SK-N-SH treated with all-trans-retinoic acid at 6 μM for 48 hours (cell line): ENCODE data around the gene CEP89.

Source experiments
- ATAC-seq: fragments of 200-7000 bp; cut with Tn5 transposase; 3 replicates; pipeline ENCODE4 v1.9.1; 2020; ENCODE audit warnings: mild to moderate bottlenecking, moderate library complexity
- ARNTL ChIP-seq: fragments of 450-650 bp; formaldehyde crosslinking; IDR thresholded peaks from 2 replicates; pipeline ENCODE4 v1.5.0; 2020; ENCODE audit warnings: low read depth, mild to moderate bottlenecking, moderate library complexity, borderline replicate concordance
- CREB5 ChIP-seq: fragments of 250-450 bp; sonication (Bioruptor Pico); IDR thresholded peaks from 2 replicates; pipeline ENCODE4 v1.5.1; 2020; ENCODE audit warnings: low read depth, mild to moderate bottlenecking, moderate library complexity
- CSDC2 ChIP-seq: fragments of 250-450 bp; sonication (Bioruptor Pico); IDR thresholded peaks from 2 replicates; pipeline ENCODE4 v1.5.0; 2020; ENCODE audit warnings: mild to moderate bottlenecking, moderate library complexity
- CSRNP3 ChIP-seq: fragments of 250-450 bp; sonication (Bioruptor Pico); IDR thresholded peaks from 2 replicates; pipeline ENCODE4 v1.5.1; 2021; ENCODE audit warnings: mild to moderate bottlenecking, moderate library complexity
- ESRRG ChIP-seq: fragments of 250-450 bp; sonication (Bioruptor Pico); IDR thresholded peaks from 2 replicates; pipeline ENCODE4 v1.6.1; 2021; ENCODE audit warnings: mild to moderate bottlenecking
- GLIS3 ChIP-seq: fragments of 250-450 bp; sonication (Bioruptor Pico); IDR thresholded peaks from 2 replicates; pipeline ENCODE4 v1.5.0; 2020; ENCODE audit warnings: mild to moderate bottlenecking, moderate library complexity
- ISL1 ChIP-seq: fragments of 250-450 bp; sonication (Bioruptor Pico); IDR thresholded peaks from 2 replicates; pipeline ENCODE4 v2.1.2; 2022; ENCODE audit warnings: mild to moderate bottlenecking, moderate library complexity
- OSR1 ChIP-seq: fragments of 250-450 bp; sonication (Bioruptor Pico); IDR thresholded peaks from 2 replicates; pipeline ENCODE4 v1.8.0; 2022; ENCODE audit warnings: moderate library complexity, mild to moderate bottlenecking, inconsistent platforms
- PATZ1 ChIP-seq: fragments of 250-450 bp; sonication (Bioruptor Pico); IDR thresholded peaks from 2 replicates; pipeline ENCODE4 v1.8.0; 2020; ENCODE audit warnings: mild to moderate bottlenecking, moderate library complexity, borderline replicate concordance
- POU6F1 ChIP-seq: fragments of 250-450 bp; sonication (Bioruptor Pico); IDR thresholded peaks from 2 replicates; pipeline ENCODE4 v1.8.0; 2021; ENCODE audit warnings: low read depth, mild to moderate bottlenecking, moderate library complexity, borderline replicate concordance
- PPARA ChIP-seq: fragments of 250-450 bp; sonication (Bioruptor Pico); IDR thresholded peaks from 2 replicates; pipeline ENCODE4 v1.5.0; 2020; ENCODE audit warnings: mild to moderate bottlenecking, borderline replicate concordance
- RARB ChIP-seq: fragments of 250-450 bp; sonication (Bioruptor Pico); IDR thresholded peaks from 2 replicates; pipeline ENCODE4 v1.8.0; 2021; ENCODE audit warnings: mild to moderate bottlenecking, moderate library complexity
- SNAI2 ChIP-seq: fragments of 250-450 bp; sonication (Bioruptor Pico); IDR thresholded peaks from 2 replicates; pipeline ENCODE4 v1.5.0; 2020; ENCODE audit warnings: mild to moderate bottlenecking, moderate library complexity
- TOX ChIP-seq: fragments of 250-450 bp; sonication (Bioruptor Pico); IDR thresholded peaks from 2 replicates; pipeline ENCODE4 v1.8.0; 2021; ENCODE audit warnings: mild to moderate bottlenecking, moderate library complexity, borderline replicate concordance
- TSHZ2 ChIP-seq: fragments of 250-450 bp; sonication (Bioruptor Pico); IDR thresholded peaks from 2 replicates; pipeline ENCODE4 v1.5.0; 2020; ENCODE audit warnings: mild to moderate bottlenecking, moderate library complexity
- ZC3H10 ChIP-seq: fragments of 250-450 bp; sonication (Bioruptor Pico); IDR thresholded peaks from 2 replicates; pipeline ENCODE4 v1.5.1; 2021; ENCODE audit warnings: mild to moderate bottlenecking, moderate library complexity
- ZFP3 ChIP-seq: fragments of 250-450 bp; sonication (Bioruptor Pico); IDR thresholded peaks from 2 replicates; pipeline ENCODE4 v1.5.0; 2020; ENCODE audit warnings: mild to moderate bottlenecking, moderate library complexity
- ZFP30 ChIP-seq: fragments of 450-650 bp; formaldehyde crosslinking; IDR thresholded peaks from 2 replicates; pipeline ENCODE4 v1.5.0; 2022; ENCODE audit warnings: mild to moderate bottlenecking, moderate library complexity
- ZNF565 ChIP-seq: fragments of 450-650 bp; formaldehyde crosslinking; conservative IDR thresholded peaks from 2 replicates; pipeline ENCODE4 v1.5.0; 2020; ENCODE audit warnings: low read depth, mild to moderate bottlenecking, moderate library complexity
- ZNF70 ChIP-seq: fragments of 450-650 bp; formaldehyde crosslinking; IDR thresholded peaks from 2 replicates; pipeline ENCODE4 v1.5.0; 2020; ENCODE audit warnings: mild to moderate bottlenecking, moderate library complexity

Gene CEP89

GRCh38 chr19:32891609-32892008, 80.1 kb downstream of the CEP89 start:
- TF ChIP-seq ISL1 (CRISPR knock-in tag) (no peak), CREB5 (no peak), RARB (CRISPR knock-in tag) (no peak), ESRRG (CRISPR knock-in tag) (no peak), ARNTL (CRISPR knock-in tag) (no peak), ZNF565 (CRISPR knock-in tag) (no peak), TOX (CRISPR knock-in tag) (no peak), ZFP30 (CRISPR knock-in tag) (no peak), PATZ1 (no peak), ZFP3 (CRISPR knock-in tag) (no peak), OSR1 (CRISPR knock-in tag) (no peak), POU6F1 (CRISPR knock-in tag) (no peak), CSRNP3 (CRISPR knock-in tag) (no peak), ZNF70 (CRISPR knock-in tag) (no peak), TSHZ2 (CRISPR knock-in tag) (no peak), PPARA (CRISPR knock-in tag) (no peak)
- no peak for ATAC-seq

GRCh38 chr19:32890841-32891240, 80.9 kb downstream of the CEP89 start:
- ATAC-seq, result no peak
- no peak for TF ChIP-seq GLIS3 (CRISPR knock-in tag)
- TF ChIP-seq ZFP3 (CRISPR knock-in tag), result no peak
- TF ChIP-seq PPARA (CRISPR knock-in tag), result no peak
- no peak for TF ChIP-seq ISL1 (CRISPR knock-in tag)
- no peak for TF ChIP-seq ZNF70 (CRISPR knock-in tag)
- TF ChIP-seq CSDC2 (CRISPR knock-in tag), result no peak

GRCh38 chr19:32890326-32890725, 81.4 kb downstream of the CEP89 start:
- TF ChIP-seq ZNF70 (CRISPR knock-in tag) (no peak), TOX (CRISPR knock-in tag) (no peak), RARB (CRISPR knock-in tag) (no peak), ISL1 (CRISPR knock-in tag) (no peak), CSDC2 (CRISPR knock-in tag) (no peak), ARNTL (CRISPR knock-in tag) (no peak), ZC3H10 (CRISPR knock-in tag) (no peak), SNAI2 (no peak)
- TF ChIP-seq, all 23 proteins: peak for 0
- ATAC-seq, result no peak
